ENCODE measurements around the gene ADGB. TPM values are rescaled to one million over a fixed set of nuclear protein-coding genes. Genes with fewer than 3 reads are reported as not detected.
"Not testable (repeated sequence)": the region's sequence is repeated elsewhere in the genome, so short reads cannot be mapped to it uniquely, and the experiment has no call there.

The ADGB gene
- total and polyA plus RNA-seq, 4 experiments from 2014 or later: not detected

DNA sequence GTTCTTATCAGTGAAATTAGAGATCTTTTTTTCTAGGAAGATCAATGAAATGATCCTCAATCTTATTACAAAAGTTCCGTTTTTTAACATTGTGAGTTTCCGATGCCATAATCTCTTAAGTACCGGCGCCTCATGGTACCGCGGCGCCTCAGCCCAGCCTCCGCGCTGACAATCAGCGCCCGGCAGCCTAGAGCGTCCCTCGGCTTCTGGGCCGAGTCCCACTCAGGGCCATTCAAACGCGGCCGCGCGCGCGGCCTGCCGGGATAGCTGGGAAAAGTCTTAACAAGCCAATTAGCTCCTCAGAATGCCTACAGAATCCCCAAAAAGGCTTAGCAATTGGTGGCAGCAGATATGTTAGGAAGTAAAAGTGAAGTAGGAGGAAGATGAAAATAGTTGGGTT lies 204.8 kb downstream of the ADGB start:
- POLR2A ChIA-PET (ENCODE audit: partially characterized antibody): no interaction called here
- H3K27ac Mint-ChIP-seq: no peak overlapping the region
- Histone ChIP-seq H3K27ac (ENCODE audit: low read depth, low read length) (no peak overlapping the region), H3K27me3 (ENCODE audit: insufficient read depth, low read length) (no peaks in the 10 kb centered on the region), H3K36me3 (ENCODE audit: insufficient read depth, low read length) (no peaks in the 10 kb centered on the region), H3K4me3 (ENCODE audit: low read length in 2 of 2) (no peak overlapping the region), H3K9me3 (ENCODE audit: control insufficient read depth in 1 of 2, low read length in 2 of 2) (no peaks in the 10 kb centered on the region), H3K4me1 (ENCODE audit: insufficient read depth, low read length) (no peaks in the 10 kb centered on the region)
- H3K4me3 Mint-ChIP-seq: no peak overlapping the region
- peaks cover 0 to 3% (median 0%) of the 10 kb centered on the region in 8 donors for H3K9me3 Mint-ChIP-seq
- no peak for DNase-seq
- no peaks in the 10 kb centered on the region for H3K36me3 Mint-ChIP-seq
- H3K4me1 Mint-ChIP-seq: no peaks in the 10 kb centered on the region
- no peaks in the 10 kb centered on the region for H3K27me3 Mint-ChIP-seq
- intact Hi-C loops (cut with micrococcal nuclease): no loop called here
- CTCF ChIA-PET (ENCODE audit: partially characterized antibody): no interaction called here

DNA sequence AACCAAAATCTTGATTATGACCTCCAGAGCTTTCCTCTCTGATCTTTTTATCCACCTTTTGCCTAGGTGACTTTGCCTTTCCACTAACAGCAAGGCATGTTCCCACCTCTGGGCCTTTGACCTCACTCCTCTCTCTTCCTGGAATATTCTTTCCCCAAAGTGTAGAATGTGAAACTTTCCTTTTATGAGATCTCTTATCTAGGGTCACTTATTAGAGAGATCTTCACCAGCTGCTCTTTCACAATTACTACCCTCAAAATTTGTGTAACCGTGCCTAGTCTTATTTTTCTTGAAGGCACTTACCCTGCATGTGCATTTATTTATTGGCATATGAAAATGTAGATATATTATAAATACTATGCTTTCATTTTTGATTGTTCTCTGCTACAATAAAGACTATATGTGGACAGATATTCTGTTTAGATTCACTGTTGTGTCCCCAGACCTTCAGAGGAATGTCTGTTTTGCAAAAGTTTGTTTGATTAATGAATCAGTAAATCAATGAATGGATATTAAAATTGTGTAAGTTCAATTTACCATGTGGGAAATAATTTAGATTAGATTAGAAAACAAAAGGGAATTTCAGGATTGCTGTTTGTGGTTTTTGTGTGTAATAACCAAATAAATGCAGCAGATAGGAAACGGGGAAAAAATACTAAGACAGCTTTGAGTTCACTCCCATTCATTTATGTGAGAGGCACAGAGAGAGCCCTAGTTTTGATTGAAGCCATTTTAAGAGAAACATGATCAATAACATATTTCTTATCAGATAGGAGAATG lies 207.0 kb downstream of the ADGB start:
- CTCF ChIA-PET (ENCODE audit: partially characterized antibody): no interaction called here
- H3K4me3 Mint-ChIP-seq: no peak overlapping the region
- Histone ChIP-seq H3K27me3 (ENCODE audit: insufficient read depth, low read length) (no peaks in the 10 kb centered on the region), H3K27ac (ENCODE audit: low read depth, low read length) (no peak overlapping the region), H3K36me3 (ENCODE audit: insufficient read depth, low read length) (no peaks in the 10 kb centered on the region), H3K9me3 (ENCODE audit: control insufficient read depth in 1 of 2, low read length in 2 of 2) (no peaks in the 10 kb centered on the region), H3K4me3 (ENCODE audit: low read length in 2 of 2) (no peak overlapping the region), H3K4me1 (ENCODE audit: insufficient read depth, low read length) (no peaks in the 10 kb centered on the region)
- H3K27me3 Mint-ChIP-seq: no peaks in the 10 kb centered on the region
- POLR2A ChIA-PET (ENCODE audit: partially characterized antibody): no interaction called here
- no peak for DNase-seq
- H3K36me3 Mint-ChIP-seq: no peaks in the 10 kb centered on the region
- H3K27ac Mint-ChIP-seq: no peak overlapping the region
- H3K4me1 Mint-ChIP-seq: no peaks in the 10 kb centered on the region
- intact Hi-C loops (cut with micrococcal nuclease): no loop called here
- peaks cover 0 to 3% (median 0%) of the 10 kb centered on the region in 8 donors for H3K9me3 Mint-ChIP-seq

GRCh38 chr6:146809014-146809413 lies 210.2 kb downstream of the ADGB start:
- CTCF ChIA-PET (ENCODE audit: partially characterized antibody); H3K4me1 ChIP-seq (ENCODE audit: insufficient read depth, low read length); H3K9me3 ChIP-seq (ENCODE audit: control insufficient read depth in 1 of 2, low read length in 2 of 2); H3K9me3 Mint-ChIP-seq; H3K4me3 Mint-ChIP-seq; H3K4me1 Mint-ChIP-seq; H3K36me3 Mint-ChIP-seq; H3K4me3 ChIP-seq (ENCODE audit: low read length in 2 of 2); H3K27ac Mint-ChIP-seq; DNase-seq; POLR2A ChIA-PET (ENCODE audit: partially characterized antibody); intact Hi-C loops (cut with micrococcal nuclease); H3K27ac ChIP-seq (ENCODE audit: low read depth, low read length); H3K27me3 ChIP-seq (ENCODE audit: insufficient read depth, low read length); H3K36me3 ChIP-seq (ENCODE audit: insufficient read depth, low read length); H3K27me3 Mint-ChIP-seq: not testable (repeated sequence)

DNA sequence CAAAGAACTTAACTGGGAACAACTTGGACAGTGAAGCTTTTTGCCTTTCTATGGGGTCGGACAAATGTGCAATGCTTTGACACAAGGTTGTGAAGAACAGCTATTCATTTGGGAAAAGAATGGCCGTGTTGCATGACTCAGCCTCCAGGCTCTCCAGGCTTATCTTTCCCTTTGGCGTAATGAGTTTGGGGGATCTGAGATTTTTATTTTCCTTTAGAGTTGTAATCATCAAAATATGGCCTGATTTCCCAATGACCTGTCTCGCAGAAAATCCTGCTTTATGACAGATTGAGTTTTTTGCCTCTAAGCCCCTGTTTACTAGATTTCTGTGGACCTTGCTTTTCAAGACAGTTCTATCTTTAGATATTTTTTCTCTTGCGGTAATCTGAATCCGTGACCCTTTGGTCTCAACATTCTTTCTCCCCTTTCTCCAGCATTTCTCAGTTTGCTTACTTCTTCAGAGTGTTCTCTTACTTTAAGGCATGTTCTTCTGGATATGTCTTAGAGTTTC lies 214.1 kb downstream of the ADGB start:
- H3K27ac ChIP-seq (ENCODE audit: low read depth, low read length); H3K4me3 ChIP-seq (ENCODE audit: low read length in 2 of 2); H3K27ac Mint-ChIP-seq; H3K4me1 Mint-ChIP-seq; H3K4me3 Mint-ChIP-seq; H3K4me1 ChIP-seq (ENCODE audit: insufficient read depth, low read length); H3K9me3 ChIP-seq (ENCODE audit: control insufficient read depth in 1 of 2, low read length in 2 of 2); CTCF ChIA-PET (ENCODE audit: partially characterized antibody); H3K27me3 Mint-ChIP-seq; H3K27me3 ChIP-seq (ENCODE audit: insufficient read depth, low read length); H3K36me3 Mint-ChIP-seq; H3K9me3 Mint-ChIP-seq; intact Hi-C loops (cut with micrococcal nuclease); POLR2A ChIA-PET (ENCODE audit: partially characterized antibody); DNase-seq; H3K36me3 ChIP-seq (ENCODE audit: insufficient read depth, low read length): not testable (repeated sequence)

DNA sequence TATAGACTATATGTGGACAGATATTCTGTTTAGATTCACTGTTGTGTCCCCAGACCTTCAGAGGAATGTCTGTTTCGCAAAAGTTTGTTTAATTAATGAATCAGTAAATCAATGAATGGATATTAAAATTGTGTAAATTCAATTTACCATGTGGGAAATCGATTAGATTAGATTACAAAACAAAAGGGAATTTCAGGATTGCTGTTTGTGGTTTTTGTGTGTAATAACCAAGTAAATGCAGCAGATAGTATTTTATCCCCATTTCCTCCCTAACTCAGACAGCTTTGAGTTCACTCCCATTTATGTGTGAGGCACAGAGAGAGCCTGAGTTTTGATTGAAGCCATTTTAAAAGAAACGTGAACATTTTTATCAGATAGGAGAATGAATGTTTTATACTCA lies 214.8 kb downstream of the ADGB start:
- intact Hi-C loops (cut with micrococcal nuclease): no loop called here
- no peaks in the 10 kb centered on the region for H3K36me3 ChIP-seq (ENCODE audit: insufficient read depth, low read length)
- H3K4me1 ChIP-seq (ENCODE audit: insufficient read depth, low read length): no peaks in the 10 kb centered on the region
- H3K27ac ChIP-seq (ENCODE audit: low read depth, low read length): no peak overlapping the region
- no peaks in the 10 kb centered on the region for H3K27me3 ChIP-seq (ENCODE audit: insufficient read depth, low read length)
- ChIA-PET CTCF (ENCODE audit: partially characterized antibody) (no interaction called here), POLR2A (ENCODE audit: partially characterized antibody) (no interaction called here)
- Mint-ChIP-seq H3K4me3 (no peak overlapping the region), H3K27me3 (no peaks in the 10 kb centered on the region), H3K27ac (no peak overlapping the region), H3K36me3 (no peaks in the 10 kb centered on the region), H3K4me1 (peaks cover 0 to 5% (median 0%) of the 10 kb centered on the region in 4 donors), H3K9me3 (no peaks in the 10 kb centered on the region)
- no peak overlapping the region for H3K4me3 ChIP-seq (ENCODE audit: low read length in 2 of 2)
- DNase-seq: no peak
- H3K9me3 ChIP-seq (ENCODE audit: control insufficient read depth in 1 of 2, low read length in 2 of 2): no peaks in the 10 kb centered on the region

DNA sequence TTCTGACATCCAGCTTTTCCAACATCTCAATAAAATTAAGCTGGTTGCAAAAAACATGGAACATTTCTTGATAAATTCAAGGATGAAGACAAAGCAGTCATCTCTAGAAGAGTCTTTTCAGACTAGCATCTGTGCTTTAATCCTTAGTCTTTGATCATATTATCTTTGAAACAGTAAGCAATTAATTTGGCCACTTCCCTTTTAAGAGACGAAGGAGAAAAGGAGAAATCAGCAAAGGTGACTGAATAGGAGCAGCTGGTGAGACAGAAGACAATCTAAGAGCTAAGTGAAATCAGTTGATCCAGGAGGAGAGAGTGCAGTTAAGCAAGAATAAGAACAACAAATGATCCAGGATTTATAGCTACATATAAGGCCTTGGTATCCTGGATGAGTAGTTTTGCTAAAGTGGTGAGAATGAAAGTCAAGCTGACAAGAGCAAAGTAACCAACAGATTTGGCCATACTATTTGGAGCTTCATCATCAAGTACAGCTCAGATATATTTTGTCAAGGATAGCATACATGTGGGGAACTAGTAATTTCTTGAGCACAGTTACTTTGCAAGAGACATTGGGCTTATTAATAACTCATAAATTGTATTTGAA lies 215.5 kb downstream of the ADGB start:
- Histone ChIP-seq H3K27ac (ENCODE audit: low read depth, low read length) (no peak overlapping the region), H3K4me1 (ENCODE audit: insufficient read depth, low read length) (no peaks in the 10 kb centered on the region), H3K36me3 (ENCODE audit: insufficient read depth, low read length) (no peaks in the 10 kb centered on the region), H3K9me3 (ENCODE audit: control insufficient read depth in 1 of 2, low read length in 2 of 2) (no peaks in the 10 kb centered on the region), H3K27me3 (ENCODE audit: insufficient read depth, low read length) (no peaks in the 10 kb centered on the region), H3K4me3 (ENCODE audit: low read length in 2 of 2) (no peak overlapping the region)
- intact Hi-C loops (cut with micrococcal nuclease): no loop called here
- Mint-ChIP-seq H3K27me3 (peaks cover 0 to under 1% of the 10 kb centered on the region in 2 donors), H3K4me3 (no peak overlapping the region), H3K9me3 (no peaks in the 10 kb centered on the region), H3K27ac (no peak overlapping the region), H3K4me1 (peaks cover 0 to 5% (median 0%) of the 10 kb centered on the region in 4 donors), H3K36me3 (no peaks in the 10 kb centered on the region)
- ChIA-PET POLR2A (ENCODE audit: partially characterized antibody) (no interaction called here), CTCF (ENCODE audit: partially characterized antibody) (interaction anchor here (0.6 kb wide), 1 partner anchor 96 kb away, joined by 3 read pairs; no protein-coding TSS in a partner anchor)
- no peak for DNase-seq

DNA sequence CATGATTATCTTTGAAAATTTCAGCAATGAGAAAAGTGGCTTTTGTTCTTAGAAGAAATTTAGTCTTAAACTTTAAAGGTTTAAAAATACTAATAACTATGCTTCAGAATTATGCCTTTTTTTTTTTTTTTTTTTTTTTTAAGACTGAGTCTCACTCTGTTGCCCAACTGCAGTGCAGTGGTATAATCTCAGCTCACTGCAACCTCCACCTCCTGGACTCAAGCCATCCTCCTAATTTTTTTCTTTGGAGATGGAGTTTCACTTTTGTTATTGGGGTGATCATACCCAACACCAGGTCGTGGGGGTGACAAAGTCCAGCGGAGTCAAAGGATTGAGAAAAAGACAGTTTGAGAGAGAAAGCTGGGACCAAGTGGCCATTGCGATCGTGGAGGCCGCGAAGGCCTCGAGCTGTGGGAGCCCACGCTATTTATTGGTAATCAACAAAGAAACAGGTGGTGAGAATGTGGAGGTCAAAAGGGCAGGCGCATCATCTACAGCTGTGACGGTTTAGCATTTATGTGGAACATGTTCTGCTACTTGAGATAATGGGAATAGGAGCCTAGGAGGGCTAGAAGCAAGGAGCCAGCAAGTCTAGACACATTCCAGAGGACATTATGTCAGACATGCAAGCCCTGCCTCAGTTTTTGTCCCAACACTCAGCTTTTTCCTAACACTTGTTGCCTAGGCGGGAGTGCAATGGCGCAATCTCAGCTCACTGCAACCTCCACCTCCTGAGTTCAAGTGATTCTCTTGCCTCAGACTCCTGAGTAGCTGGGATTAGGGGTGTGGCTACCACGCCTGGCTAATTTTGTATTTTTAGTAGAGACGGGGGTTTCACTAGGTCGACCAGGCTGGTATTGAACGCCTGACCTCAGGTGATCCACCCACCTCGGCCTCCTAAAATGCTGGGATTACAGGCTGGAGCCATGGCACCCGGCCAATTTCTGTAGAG lies 217.0 kb downstream of the ADGB start:
- H3K4me3 Mint-ChIP-seq; H3K36me3 Mint-ChIP-seq; H3K27ac Mint-ChIP-seq; H3K27ac ChIP-seq (ENCODE audit: low read depth, low read length); H3K9me3 Mint-ChIP-seq; CTCF ChIA-PET (ENCODE audit: partially characterized antibody); DNase-seq; H3K4me3 ChIP-seq (ENCODE audit: low read length in 2 of 2); intact Hi-C loops (cut with micrococcal nuclease); H3K9me3 ChIP-seq (ENCODE audit: control insufficient read depth in 1 of 2, low read length in 2 of 2); H3K4me1 Mint-ChIP-seq; H3K36me3 ChIP-seq (ENCODE audit: insufficient read depth, low read length); H3K4me1 ChIP-seq (ENCODE audit: insufficient read depth, low read length); POLR2A ChIA-PET (ENCODE audit: partially characterized antibody); H3K27me3 Mint-ChIP-seq; H3K27me3 ChIP-seq (ENCODE audit: insufficient read depth, low read length): not testable (repeated sequence)
